Astrocyte of the cerebellum (primary cell): Measurements from ENCODE around the gene TCP11.

Source experiments
- DNase-seq: peaks from one replicate; pipeline ENCODE4 v3.0.0-alpha.2; 2011; ENCODE audit warnings: low read depth
- H3K4me3 ChIP-seq: 2 replicates; pipeline ENCODE4 v1.5.1; 2011; ENCODE audit warnings: mild to moderate bottlenecking, low read depth, low read length, moderate library complexity
- CTCF ChIP-seq: IDR thresholded peaks from 2 replicates; pipeline ENCODE4 v1.5.1; 2012; ENCODE audit warnings: low read length, low read depth, moderate library complexity, mild to moderate bottlenecking; ENCODE audit errors: missing control alignments
- in situ Hi-C: cut with HindIII; loops from 2 replicates; pipeline ENCODE4 v1.10.0; 2017; ENCODE audit warnings: low sequenced_read_pairs

TCP11 gene

DNA sequence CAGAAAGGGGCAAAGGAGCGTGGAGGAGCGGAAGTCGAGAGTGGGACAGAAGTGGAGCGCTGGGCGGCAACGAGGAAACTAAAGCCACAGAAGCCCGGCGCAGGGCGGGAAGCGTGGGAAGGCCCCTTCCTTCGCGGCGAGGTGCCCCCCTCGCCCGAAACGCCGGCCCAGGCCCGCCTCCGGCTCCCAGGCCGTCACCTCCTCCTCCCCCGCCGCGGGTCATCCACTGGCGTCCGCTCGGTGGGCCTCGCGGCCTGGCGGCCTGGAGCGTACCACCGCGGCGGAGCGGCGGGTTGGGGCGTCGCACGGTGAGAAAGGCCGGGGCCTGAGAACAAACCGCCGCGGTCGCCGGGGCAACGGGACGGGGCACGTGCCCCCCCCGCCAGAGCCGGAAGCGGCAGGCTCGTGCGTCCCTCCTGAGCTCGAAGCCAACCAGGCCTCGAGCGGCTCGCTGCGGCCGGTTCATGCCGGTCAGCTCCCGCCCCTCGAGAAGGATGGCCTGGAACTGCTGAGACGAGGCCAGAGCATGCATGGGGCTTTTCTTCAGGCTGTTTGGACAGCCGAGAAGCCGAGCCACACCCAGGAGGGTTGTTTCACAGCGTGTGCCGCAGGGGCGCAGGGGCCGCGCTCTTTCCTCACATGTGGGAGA is at the start of gene TCP11:
Gene TCP11, minus strand, starts transcription at position 333 of the 649 bp plus-strand sequence. CDS start 469 bp downstream, outside the sequence.
- in situ Hi-C loops: loop anchor here (10.0 to 25.0 kb wide), 2 partner anchors 54 to 154 kb away; no protein-coding TSS in a partner anchor
- no peak for TF ChIP-seq CTCF
- no peak for DNase-seq
- H3K4me3 ChIP-seq: no peak within 1 kb of the TSS

DNA sequence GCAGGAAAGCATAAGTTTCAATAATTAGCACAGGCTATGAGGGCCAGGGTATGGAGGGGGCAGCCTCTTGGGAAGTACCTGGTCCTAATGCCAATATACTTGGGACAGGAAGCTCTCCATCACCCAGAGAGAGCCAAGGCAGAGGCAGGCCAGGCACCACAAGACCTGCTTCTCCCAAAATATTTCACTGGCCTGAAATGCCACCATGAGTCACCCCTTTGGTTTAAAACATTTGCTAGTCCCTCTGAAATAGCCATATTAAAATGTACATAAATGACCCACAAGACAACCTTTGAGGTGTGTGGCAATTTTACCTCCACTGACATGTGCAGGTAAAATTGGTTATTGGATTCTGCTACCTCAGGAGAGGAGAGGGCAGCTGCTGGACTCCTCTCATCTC is 49.2 kb upstream of the TCP11 start:
- DNase-seq: no peak
- no peak for TF ChIP-seq CTCF
- in situ Hi-C loops: loop anchor here (10.0 kb wide), 1 partner anchor 46 kb away; the partner anchor contains the start of gene TCP11
- no peak overlapping the region for H3K4me3 ChIP-seq

DNA sequence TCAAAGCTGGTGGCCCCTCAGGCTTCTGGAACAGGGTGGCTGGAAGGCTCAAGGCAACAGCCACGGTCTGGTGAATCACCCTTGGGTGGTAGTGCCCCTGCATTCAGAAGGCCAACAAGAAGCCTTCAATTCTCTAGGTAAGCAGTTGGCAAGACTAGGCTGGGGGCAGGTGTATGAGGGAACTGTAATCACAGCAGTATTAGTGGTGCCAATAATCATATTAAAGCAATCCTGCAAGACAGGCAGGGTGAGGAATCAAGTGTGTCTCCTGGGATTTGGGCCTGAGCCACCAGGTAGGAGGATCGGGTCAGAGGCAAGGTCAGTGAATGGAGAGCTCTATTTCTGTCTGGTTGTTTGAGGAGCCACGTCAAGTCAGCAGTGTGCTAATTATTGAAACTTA is 47.7 kb upstream of the TCP11 start:
- in situ Hi-C loops: no loop called here
- no peak for DNase-seq
- H3K4me3 ChIP-seq: no peak overlapping the region
- no peak for TF ChIP-seq CTCF

DNA sequence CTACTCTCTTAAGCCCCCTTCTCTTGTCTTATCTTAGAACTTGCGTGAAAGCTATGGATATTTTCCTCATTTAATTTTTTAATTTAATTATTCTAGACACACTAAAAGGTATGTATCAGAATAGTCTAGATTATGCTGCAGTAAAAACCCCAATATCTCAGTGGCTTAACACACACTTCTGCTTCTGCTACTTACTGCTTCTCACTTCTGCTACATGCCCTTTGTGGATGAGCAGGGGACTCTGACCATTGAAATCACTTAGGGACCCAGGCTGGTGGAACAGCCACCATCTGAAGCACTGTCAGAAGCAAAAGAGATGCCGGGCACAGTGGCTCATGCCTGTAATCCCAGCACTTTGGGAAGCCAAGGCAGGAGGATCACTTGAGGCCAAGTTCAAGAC is 45.4 kb upstream of the TCP11 start:
- in situ Hi-C loops: no loop called here
- no peak overlapping the region for H3K4me3 ChIP-seq
- DNase-seq: no peak
- no peak for TF ChIP-seq CTCF

GRCh38 chr6:35185971-35186370 is 44.8 kb upstream of the TCP11 start:
- H3K4me3 ChIP-seq: no peak overlapping the region
- in situ Hi-C loops: no loop called here
- no peak for TF ChIP-seq CTCF
- no peak for DNase-seq

GRCh38 chr6:35185302-35185681 is 44.2 kb upstream of the TCP11 start:
- no peak for DNase-seq
- no peak for TF ChIP-seq CTCF
- in situ Hi-C loops: no loop called here
- no peak overlapping the region for H3K4me3 ChIP-seq
